Naive B cell (primary cell): ENCODE measurements around the gene TADA3. TPM values are rescaled to one million over a fixed set of nuclear protein-coding genes. Genes with fewer than 3 reads are reported as not detected.

ENCODE experiments used
- ATAC-seq, 2 donors: fragments of 150-1000 bp; cut with Tn5 transposase; 2 replicates each; pipeline ENCODE4 v1.10.0; 2021; ENCODE audit warnings: low read depth in 2 of 2, mild to moderate bottlenecking in 2 of 2, moderate library complexity in 2 of 2
- DNase-seq: peaks from one replicate; pipeline ENCODE4 v3.0.0; 2022
- H3K27ac Mint-ChIP-seq, 6 donors: one replicate each; pipeline ENCODE4 v1.8.0; 2020 to 2022; ENCODE audit warnings: mild to moderate bottlenecking in 6 of 6, mixed read lengths in 6 of 6, moderate library complexity in 5 of 6, inconsistent platforms in 2 of 6
- H3K27me3 Mint-ChIP-seq, 3 donors: one replicate each; pipeline ENCODE4 v1.8.0; 2021 to 2022; ENCODE audit warnings: mixed read lengths in 3 of 3, mild to moderate bottlenecking in 1 of 3
- H3K36me3 Mint-ChIP-seq, 2 donors: one replicate each; pipeline ENCODE4 v1.8.0; 2020 to 2022; ENCODE audit warnings: mixed read lengths in 2 of 2, inconsistent platforms in 1 of 2, mild to moderate bottlenecking in 1 of 2
- H3K4me1 Mint-ChIP-seq, 3 donors: one replicate each; pipeline ENCODE4 v1.8.0; 2020 to 2022; ENCODE audit warnings: mixed read lengths in 3 of 3, inconsistent platforms in 1 of 3, mild to moderate bottlenecking in 1 of 3, moderate library complexity in 1 of 3
- H3K4me3 Mint-ChIP-seq, 8 donors: one replicate each; pipeline ENCODE4 v1.8.0; 2020 to 2022; ENCODE audit warnings: mild to moderate bottlenecking in 8 of 8, mixed read lengths in 8 of 8, moderate library complexity in 8 of 8, inconsistent platforms in 2 of 8
- H3K9me3 Mint-ChIP-seq, 7 donors: one replicate each; pipeline ENCODE4 v1.8.0; 2020 to 2022; ENCODE audit warnings: mixed read lengths in 7 of 7, mild to moderate bottlenecking in 5 of 7, inconsistent platforms in 2 of 7, moderate library complexity in 1 of 7
- polyA plus RNA-seq, 6 donors: library from polyadenylated mRNA; unstranded; fragments of 300-500 nt; fragmentation: Illumina TruSeq; gene quantifications; one replicate each; pipeline ENCODE4 v1.2.3, GENCODE V29; 2021; ENCODE audit warnings: low read depth in 6 of 6

TADA3 gene
- polyA plus RNA-seq, 6 donors from 2014 or later = 39.7 to 67.1 (median 45.6) TPM

- peak overlapping the region; percentile 83 to 95 (median 90) for H3K4me3 Mint-ChIP-seq
- H3K4me1 Mint-ChIP-seq = peaks cover 48 to 52% (median 50%) of the 10 kb centered on the region in 3 donors
- H3K9me3 Mint-ChIP-seq = no peaks in the 10 kb centered on the region
- H3K27me3 Mint-ChIP-seq = no peaks in the 10 kb centered on the region
- H3K36me3 Mint-ChIP-seq = peaks cover 0 to 4% of the 10 kb centered on the region in 2 donors
- DNase-seq = no peak
- peak overlapping the region; percentile 56 to 97 (median 94) for H3K27ac Mint-ChIP-seq
- ATAC-seq = no peak
Observed at GRCh38 chr3:9732740-9733115, 59.5 kb downstream of the TADA3 start.

GRCh38 chr3:9732080-9732739 is 60.1 kb downstream of the TADA3 start:
- peak overlapping the region; percentile 83 to 95 (median 90) for H3K4me3 Mint-ChIP-seq
- peak overlapping the region; percentile 56 to 97 (median 94) for H3K27ac Mint-ChIP-seq
- no peaks in the 10 kb centered on the region for H3K9me3 Mint-ChIP-seq
- DNase-seq = peak; percentile 51
- peaks cover 53 to 58% (median 55%) of the 10 kb centered on the region in 3 donors for H3K4me1 Mint-ChIP-seq
- H3K36me3 Mint-ChIP-seq = peaks cover 0 to 4% of the 10 kb centered on the region in 2 donors
- H3K27me3 Mint-ChIP-seq = no peaks in the 10 kb centered on the region
- no peak for ATAC-seq

DNA sequence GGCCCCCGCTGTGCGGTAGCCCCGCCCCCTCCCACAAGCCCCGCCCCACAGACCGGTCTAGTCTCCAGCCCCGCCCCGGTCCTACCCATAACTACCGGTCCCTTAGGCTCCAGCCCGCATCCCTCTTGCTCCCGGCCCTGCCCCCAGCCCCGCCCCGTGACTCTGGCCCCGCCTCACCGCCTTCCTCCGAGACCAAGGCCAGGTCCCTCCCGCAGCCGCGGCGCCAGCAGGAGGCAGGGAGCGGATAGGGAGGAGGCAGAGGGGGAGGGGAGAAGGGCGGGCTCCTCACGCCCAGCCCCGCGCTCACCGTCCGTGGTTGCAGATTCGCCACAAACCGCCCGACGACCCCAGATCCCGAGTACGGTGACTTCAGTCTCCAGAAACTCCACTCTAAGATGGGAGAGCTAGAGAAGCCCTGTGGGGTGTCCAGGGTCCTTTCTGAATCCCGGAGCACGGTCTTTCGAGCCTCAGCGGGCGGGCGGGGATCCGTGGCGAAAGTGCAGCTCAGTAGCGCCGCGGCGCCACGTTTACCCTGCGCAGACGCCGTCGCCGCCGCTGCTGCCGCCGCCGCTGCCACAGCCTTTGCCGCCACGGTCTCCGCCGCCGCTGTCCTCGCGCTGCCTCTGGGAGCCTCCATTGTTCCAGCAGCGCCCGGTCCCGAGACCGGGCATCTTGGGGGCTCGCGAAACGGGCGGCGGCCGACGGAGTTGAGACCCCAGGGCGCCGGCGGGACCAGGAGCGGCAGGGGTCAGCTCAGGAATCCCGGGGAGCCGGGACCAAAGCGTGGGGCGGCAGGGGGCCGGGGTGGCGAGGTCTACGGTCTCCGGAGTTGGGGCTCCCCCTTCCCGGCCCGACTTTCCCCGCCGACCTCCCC is 60.8 kb downstream of the TADA3 start, which contains the start of gene BRPF1:
BRPF1 (plus strand) TSS at position 530 of the 874 bp plus-strand sequence. CDS start 2,406 bp downstream, outside the sequence.
- peak within 1 kb of the TSS; percentile 83 to 98 (median 94) for H3K4me3 Mint-ChIP-seq
- no peaks in the 10 kb centered on the region for H3K9me3 Mint-ChIP-seq
- no peaks in the 10 kb centered on the region for H3K27me3 Mint-ChIP-seq
- H3K4me1 Mint-ChIP-seq = peaks cover 56 to 61% (median 56%) of the 10 kb centered on the region in 3 donors
- peak within 1 kb of the TSS; percentile 81 to 98 (median 97) for H3K27ac Mint-ChIP-seq
- ATAC-seq (peak; percentile 88 to 90), DNase-seq (peak; percentile 95)
- H3K36me3 Mint-ChIP-seq = peaks cover 0 to 4% of the 10 kb centered on the region in 2 donors

DNA sequence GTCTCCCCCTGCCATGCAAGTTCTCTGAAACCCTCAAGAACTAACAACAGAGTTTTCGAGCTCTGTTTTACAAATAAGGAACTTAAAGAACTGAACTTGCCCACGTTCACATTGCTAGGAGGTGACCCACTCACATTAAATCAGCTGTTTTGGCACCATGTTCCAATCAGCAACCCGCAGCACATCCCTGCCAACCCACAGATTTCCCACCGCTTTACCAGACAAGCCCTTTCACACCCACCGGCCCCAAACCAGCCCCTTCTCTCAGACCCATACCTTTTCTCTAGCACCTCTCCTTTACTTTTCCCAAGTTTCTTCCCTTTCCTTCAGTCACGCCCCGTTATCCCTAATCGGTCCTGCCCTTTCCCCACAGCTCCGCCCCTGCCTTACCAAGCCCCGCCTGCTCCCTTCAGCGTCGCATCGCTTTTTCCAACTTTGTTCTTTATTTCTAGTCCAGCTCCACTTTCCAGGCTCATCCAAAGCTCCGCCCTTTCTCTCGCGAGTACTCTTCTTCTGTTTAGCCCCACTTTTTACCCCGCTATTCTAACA is 61.5 kb downstream of the TADA3 start:
- peak overlapping the region; percentile 81 to 98 (median 97) for H3K27ac Mint-ChIP-seq
- peak; percentile 23 to 35 for ATAC-seq
- H3K4me1 Mint-ChIP-seq = peaks cover 52 to 57% (median 52%) of the 10 kb centered on the region in 3 donors
- H3K9me3 Mint-ChIP-seq = no peaks in the 10 kb centered on the region
- peak overlapping the region; percentile 83 to 98 (median 94) for H3K4me3 Mint-ChIP-seq
- H3K27me3 Mint-ChIP-seq = no peaks in the 10 kb centered on the region
- peaks cover 0 to 4% of the 10 kb centered on the region in 2 donors for H3K36me3 Mint-ChIP-seq
- DNase-seq = no peak

Other genes with a start within 250 kb of the TADA3 start
- under 1 TPM in 4 of 6 donors, not detected in 2; 0.06 to 0.30 (median 0.21) TPM for gene LHFPL4, start 238.7 kb downstream of the TADA3 start, polyA plus RNA-seq
- 100 to 1,000 TPM in 1 of 6 donors, 10 to 100 TPM in 5; 78.2 to 148 (median 91.4) TPM for gene MTMR14, start 143.0 kb downstream of the TADA3 start, polyA plus RNA-seq
- gene CPNE9, start 88.6 kb downstream of the TADA3 start, polyA plus RNA-seq = not detected
- gene BRPF1, start 60.7 kb downstream of the TADA3 start, polyA plus RNA-seq = 10 to 100 TPM in 2 of 6 donors, 1 to 10 TPM in 4; 3.0 to 22.0 (median 9.0) TPM
- gene OGG1, start 42.5 kb downstream of the TADA3 start, polyA plus RNA-seq = 10 to 100 TPM; 23.2 to 35.1 (median 30.1) TPM
- gene CAMK1, start 22.5 kb downstream of the TADA3 start, polyA plus RNA-seq = 1 to 10 TPM in 3 of 6 donors, under 1 TPM in 2, not detected in 1; 0.26 to 2.3 (median 1.2) TPM
- 100 to 1,000 TPM; 263 to 316 (median 286) TPM for gene ARPC4, start 609 bp upstream of the TADA3 start, polyA plus RNA-seq
- 1 to 10 TPM in 5 of 6 donors, not detected in 1; 2.7 to 7.6 (median 3.4) TPM for gene TTLL3, start 17.8 kb upstream of the TADA3 start, polyA plus RNA-seq
- 10 to 100 TPM; 56.7 to 76.4 (median 65.2) TPM for gene RPUSD3, start 51.5 kb upstream of the TADA3 start, polyA plus RNA-seq
- gene CIDEC, start 87.8 kb upstream of the TADA3 start, polyA plus RNA-seq = under 1 TPM in 1 of 6 donors, not detected in 5; 0.36 TPM
- 10 to 100 TPM; 53.2 to 70.4 (median 59.7) TPM for gene JAGN1, start 98.1 kb upstream of the TADA3 start, polyA plus RNA-seq
- gene IL17RE, start 110.4 kb upstream of the TADA3 start, polyA plus RNA-seq = not detected
- 1 to 10 TPM; 3.9 to 9.1 (median 7.6) TPM for gene IL17RC, start 124.6 kb upstream of the TADA3 start, polyA plus RNA-seq
- gene CRELD1, start 141.4 kb upstream of the TADA3 start, polyA plus RNA-seq = 10 to 100 TPM; 16.5 to 60.6 (median 27.5) TPM
- gene PRRT3, start 159.9 kb upstream of the TADA3 start, polyA plus RNA-seq = under 1 TPM; 0.22 to 0.82 (median 0.52) TPM
- 10 to 100 TPM; 43.5 to 72.0 (median 54.8) TPM for gene EMC3, start 194.4 kb upstream of the TADA3 start, polyA plus RNA-seq
- gene FANCD2, start 234.0 kb upstream of the TADA3 start, polyA plus RNA-seq = 10 to 100 TPM in 4 of 6 donors, 1 to 10 TPM in 2; 6.7 to 13.6 (median 11.2) TPM